ENCODE measurements around the gene TARS1.

TARS1 gene

DNA sequence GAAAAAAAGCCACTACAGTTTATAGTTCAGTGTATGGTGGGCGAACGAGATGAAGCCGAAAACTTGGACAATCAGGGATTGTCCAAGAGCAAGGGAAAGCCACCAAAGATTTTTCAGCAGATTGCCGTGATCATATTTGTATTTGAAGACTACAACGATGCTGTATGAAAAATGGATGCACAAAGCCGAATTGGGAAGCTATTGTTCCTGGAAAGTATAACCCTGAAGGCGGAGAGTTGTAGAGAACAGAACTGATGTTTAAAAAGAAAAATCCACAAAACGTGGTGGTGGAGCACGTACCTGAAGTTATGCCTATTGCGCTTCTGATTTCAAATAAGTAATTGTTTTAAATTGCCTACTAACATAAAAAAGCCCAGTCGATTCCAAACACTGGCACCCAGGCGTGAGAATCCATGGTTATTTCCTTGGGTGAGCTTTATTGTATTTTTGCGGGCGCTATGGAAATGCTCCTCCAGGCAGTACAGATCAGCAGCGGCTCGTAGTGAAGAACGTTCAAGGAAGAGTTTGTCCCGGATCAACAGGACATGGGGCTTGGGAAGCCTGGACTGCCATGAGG is 772 bp upstream of the TARS1 start:
- no peak for FAIRE-seq

GRCh38 chr5:33441241-33442177 is 744 bp downstream of the TARS1 start:
- no peak for FAIRE-seq

- FAIRE-seq: no peak
Measured at GRCh38 chr5:33444542-33444941, 3.8 kb downstream of the TARS1 start.

DNA sequence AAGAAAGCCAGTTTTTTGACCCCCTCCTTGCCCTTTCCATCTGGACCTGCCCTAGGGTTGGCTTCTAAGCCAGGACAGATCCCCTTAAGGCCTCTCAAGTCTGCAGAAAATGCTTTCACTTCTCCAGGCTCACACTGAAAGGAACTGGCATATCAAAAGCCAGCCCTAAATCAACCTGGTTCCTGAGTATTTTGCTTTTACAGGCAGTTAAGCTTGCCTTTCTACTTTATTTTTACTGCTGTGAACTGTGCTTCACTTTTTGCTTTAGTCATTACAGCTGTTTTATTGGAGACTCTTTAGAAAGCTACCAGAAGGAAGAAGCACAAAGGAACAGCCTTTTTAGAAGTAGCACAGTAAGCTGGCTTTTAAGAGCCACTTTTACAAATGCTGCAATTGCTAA is 5.0 kb downstream of the TARS1 start:
- FAIRE-seq: no peak

GRCh38 chr5:33448118-33448517 is 7.4 kb downstream of the TARS1 start:
- FAIRE-seq: no peak

GRCh38 chr5:33457126-33457525 is 16.4 kb downstream of the TARS1 start:
- FAIRE-seq: no peak

DNA sequence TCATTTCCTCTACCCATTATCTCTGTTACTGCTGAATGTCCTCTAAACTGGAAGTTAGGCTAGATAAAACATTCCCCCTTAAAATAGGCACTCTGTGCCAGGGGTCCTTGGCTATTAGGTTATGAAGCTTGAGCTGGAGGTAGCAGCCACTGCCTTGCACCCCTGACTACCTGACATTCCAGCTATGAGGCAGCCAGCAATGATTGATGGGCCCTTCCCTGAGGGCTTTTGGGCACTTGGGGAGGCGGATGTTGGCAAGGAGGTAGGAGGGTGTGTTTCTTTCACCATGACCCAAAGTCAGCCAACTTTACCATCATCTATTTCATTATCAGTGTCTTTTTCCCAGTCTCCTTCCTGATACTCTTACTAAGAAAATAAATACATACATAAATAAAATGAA is 17.1 kb downstream of the TARS1 start:
- no peak for FAIRE-seq

DNA sequence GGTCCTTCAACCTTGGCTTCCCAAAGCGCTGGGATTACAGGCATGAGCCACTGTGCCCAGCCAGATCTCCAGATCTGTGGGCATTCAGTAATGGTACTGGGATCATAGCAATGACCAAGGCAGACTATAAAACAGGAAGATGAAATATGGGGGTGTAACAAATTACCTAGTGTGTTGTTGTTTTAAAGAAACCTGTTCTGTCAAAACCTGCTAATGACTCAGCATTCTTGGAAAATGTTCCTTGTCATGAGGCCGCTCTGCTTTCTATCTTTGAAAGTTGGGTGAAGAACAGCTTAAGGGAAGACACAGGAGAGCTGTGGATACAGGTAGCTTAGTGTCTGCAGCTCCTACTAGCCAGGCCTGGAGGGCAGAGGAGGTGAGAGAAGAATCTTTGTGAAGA is 19.4 kb downstream of the TARS1 start:
- no peak for FAIRE-seq

DNA sequence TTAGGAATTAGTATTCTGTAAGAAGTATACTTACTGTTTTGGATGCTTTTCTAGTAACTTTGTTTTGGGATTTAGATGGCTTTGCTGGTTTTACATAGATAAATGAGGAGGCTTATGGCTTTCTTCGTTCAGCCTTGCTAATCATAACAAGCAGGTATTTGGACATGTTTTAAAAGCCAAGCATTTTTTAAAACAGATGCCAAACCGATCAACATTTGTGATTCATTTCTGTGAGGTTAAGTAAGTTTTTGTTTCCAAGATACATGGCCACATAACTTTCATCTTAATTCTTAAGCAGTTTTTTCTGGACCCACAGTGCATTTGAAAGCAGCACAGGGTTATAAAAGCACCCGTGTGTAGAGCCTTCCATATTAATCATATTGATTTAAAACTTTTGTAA is 21.7 kb downstream of the TARS1 start:
- FAIRE-seq: no peak

DNA sequence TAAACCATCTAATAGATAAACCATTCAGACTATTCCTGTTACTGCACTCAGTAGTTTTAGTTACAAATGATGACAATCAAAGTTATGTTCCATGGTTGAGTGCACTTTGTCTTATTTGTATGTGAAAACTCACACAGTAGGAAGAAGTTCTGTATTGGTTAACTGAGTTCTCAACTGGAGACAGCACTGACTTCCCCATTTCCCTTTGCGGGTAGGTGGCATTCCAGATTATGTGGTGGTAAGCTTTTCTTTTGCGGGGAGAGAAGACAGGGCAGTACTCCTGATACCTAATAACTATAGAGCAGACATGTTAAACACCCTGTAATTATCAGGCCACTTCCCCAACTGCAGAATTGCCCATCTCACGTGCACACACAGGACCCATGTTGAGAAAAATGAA is 24.4 kb downstream of the TARS1 start:
- no peak for FAIRE-seq

DNA sequence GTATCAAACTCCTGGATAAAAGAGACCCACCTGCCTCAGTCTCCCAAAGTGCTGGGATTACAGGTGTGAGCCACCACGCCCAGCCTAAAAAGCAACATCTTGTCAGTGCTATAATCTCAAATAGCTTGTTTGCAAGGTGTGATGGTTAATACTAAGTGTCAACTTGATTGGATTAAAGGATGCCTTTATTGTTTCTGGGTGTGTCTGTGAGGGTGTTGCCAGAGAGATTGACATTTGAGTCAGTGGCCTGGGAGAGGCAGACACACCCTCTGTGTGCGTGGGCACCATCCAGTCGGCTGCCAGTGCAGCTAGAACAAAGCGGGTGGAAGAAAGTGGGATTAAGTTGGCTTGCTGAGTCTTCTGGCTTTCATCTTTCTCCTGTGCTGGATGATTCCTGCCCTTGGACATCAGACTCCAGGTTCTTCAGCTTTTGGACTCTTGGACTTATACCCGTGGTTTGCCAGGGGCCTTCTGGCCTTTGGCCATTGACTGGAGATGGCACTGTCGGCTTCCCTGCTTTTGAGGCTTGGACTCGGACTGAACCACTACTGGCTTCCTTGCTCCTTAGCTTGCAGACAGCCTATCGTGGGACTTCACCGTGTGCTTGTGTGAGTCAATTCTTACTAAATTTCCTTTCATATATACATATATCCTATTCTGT is 28.1 kb downstream of the TARS1 start:
- FAIRE-seq: no peak

- no peak for FAIRE-seq
Measured at GRCh38 chr5:33470544-33470943, 29.8 kb downstream of the TARS1 start.

- no peak for FAIRE-seq
Measured at GRCh38 chr5:33472805-33473409, 32.1 kb downstream of the TARS1 start.

GRCh38 chr5:33474004-33474403 is 33.2 kb downstream of the TARS1 start:
- FAIRE-seq: no peak

- FAIRE-seq: no peak
Measured at GRCh38 chr5:33474931-33475499, 34.2 kb downstream of the TARS1 start.

- FAIRE-seq: no peak
Measured at GRCh38 chr5:33475706-33476105, 34.9 kb downstream of the TARS1 start.

DNA sequence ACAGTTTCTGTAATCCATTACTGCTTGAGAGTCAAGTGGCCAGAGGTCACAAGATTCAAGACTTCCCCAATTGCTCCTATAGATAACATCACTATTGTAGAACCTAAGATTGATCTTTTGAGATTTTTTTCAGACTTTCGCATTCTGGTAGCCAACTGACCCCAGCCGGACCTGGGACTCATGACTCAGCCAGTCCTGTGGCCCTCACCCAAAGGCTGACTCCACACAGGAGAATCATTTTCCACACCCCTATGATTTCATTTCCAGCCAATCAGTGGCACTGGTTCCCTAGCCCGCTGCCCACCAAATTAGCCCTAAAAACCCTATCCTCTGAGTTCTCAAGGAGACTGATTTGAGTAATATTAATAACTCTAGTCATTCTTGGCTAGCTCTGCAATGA is 36.2 kb downstream of the TARS1 start:
- no peak for FAIRE-seq

- no peak for FAIRE-seq
Measured at GRCh38 chr5:33477816-33478215, 37.1 kb downstream of the TARS1 start.

- no peak for FAIRE-seq
Measured at GRCh38 chr5:33479311-33479710, 38.5 kb downstream of the TARS1 start.

DNA sequence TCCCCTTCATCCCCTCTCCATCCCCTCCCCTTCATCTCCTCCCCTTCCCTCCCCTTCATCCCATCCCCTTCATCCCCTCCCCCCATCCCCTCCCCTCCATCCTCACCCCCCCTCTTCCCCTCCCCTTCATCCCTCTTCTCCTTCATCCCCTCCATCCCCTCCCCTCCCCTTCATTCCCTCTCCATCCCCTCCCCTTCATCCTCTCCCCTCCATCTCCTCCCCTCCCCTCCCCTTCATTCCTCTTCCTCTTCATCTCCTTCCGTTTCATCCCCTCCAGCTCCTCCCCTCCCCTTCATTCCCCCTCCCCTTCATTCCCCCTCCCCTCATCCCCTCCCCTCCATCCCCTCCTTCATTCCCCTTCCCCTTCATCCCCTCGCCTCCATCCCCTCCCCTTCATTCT is 40.1 kb downstream of the TARS1 start:
- FAIRE-seq: no peak

GRCh38 chr5:33482335-33482734 is 41.6 kb downstream of the TARS1 start:
- FAIRE-seq: no peak

- FAIRE-seq: no peak
Measured at GRCh38 chr5:33487236-33487635, 46.5 kb downstream of the TARS1 start.
